K562 (cell line): ENCODE data around the gene TUBD1. TPM values are rescaled to one million over a fixed set of nuclear protein-coding genes. Genes with fewer than 3 reads are reported as not detected.

ENCODE experiments used
- CC2D1A ChIP-seq: fragments of 450-650 bp; IDR thresholded peaks from 2 replicates; pipeline ENCODE4 v1.6.1; 2017; ENCODE audit warnings: mild to moderate bottlenecking
- EWSR1 ChIP-seq: fragments of 450-650 bp; IDR thresholded peaks from 2 replicates; pipeline ENCODE4 v1.6.1; 2018; ENCODE audit warnings: borderline replicate concordance, mild to moderate bottlenecking, low read depth, moderate library complexity; ENCODE audit not compliant: partially characterized antibody
- FOSL1 ChIP-seq: fragments of 200-800 bp; sonication (Bioruptor generic); conservative IDR thresholded peaks from 2 replicates; pipeline ENCODE4 v1.6.1; 2016; ENCODE audit warnings: missing genetic modification characterization, missing compliant biosample characterization
- KDM4B ChIP-seq, 2 experiments: fragments of 450-650 bp in 1 of 2; sonication (generic) in 1 of 2; IDR thresholded peaks; 2 replicates each; pipeline ENCODE4 v1.6.1; 2016 to 2017; ENCODE audit warnings: borderline replicate concordance in 2 of 2, antibody characterized with exemption in 1 of 2, low read depth in 1 of 2, mild to moderate bottlenecking in 1 of 2
- POU5F1 ChIP-seq: fragments of 150-350 bp; IDR thresholded peaks from 2 replicates; pipeline ENCODE4 v1.6.1; 2014; ENCODE audit warnings: borderline replicate concordance, low read length, low read depth, mild to moderate bottlenecking; ENCODE audit not compliant: partially characterized antibody
- SIRT6 ChIP-seq: IDR thresholded peaks from one replicate; pipeline ENCODE4 v1.6.1; 2012; ENCODE audit warnings: low read depth, mild to moderate bottlenecking, control low read depth, inconsistent platforms, low read length, moderate library complexity
- SRSF1 ChIP-seq: fragments of 200-400 bp; formaldehyde crosslinking; IDR thresholded peaks from 2 replicates; pipeline ENCODE4 v1.6.1; 2017; ENCODE audit warnings: mild to moderate bottlenecking, low read depth, low read length, moderate library complexity
- ZBTB8A ChIP-seq: fragments of 450-650 bp; IDR thresholded peaks from 2 replicates; pipeline ENCODE4 v1.6.1; 2018; ENCODE audit warnings: mild to moderate bottlenecking, moderate library complexity; ENCODE audit not compliant: partially characterized antibody
- ZNF830 ChIP-seq: fragments of 250-450 bp; sonication (Bioruptor Pico); IDR thresholded peaks from 2 replicates; pipeline ENCODE4 v1.5.0; 2021; ENCODE audit warnings: mild to moderate bottlenecking
- polyA plus RNA-seq, 8 experiments: library from polyadenylated mRNA; depleted of rRNA in 4 of 8; stranded (reverse) in 5 of 8; unstranded in 3 of 8; fragments of >200 nt; fragmentation: Nextera tagmentation in 2 of 8; fragmentation: Illumina TruSeq in 1 of 8; extraction: Ambion mirVana in 2 of 8; extraction: Trizol in 1 of 8; gene quantifications; 2 replicates each; pipeline versions ENCODE4 v1.2.1 to v1.2.3, GENCODE V29; 2011 to 2014; ENCODE audit warnings: inconsistent platforms in 1 of 8, missing spikeins in 1 of 8
- total RNA-seq, 7 experiments: library from RNA; depleted of rRNA in 6 of 7; stranded (reverse); fragments of >200 nt in 6 of 7; fragmentation: Illumina TruSeq in 2 of 7; extraction: Trizol in 2 of 7; gene quantifications; 2 replicates each; pipeline versions ENCODE4 v1.2.1 to v1.2.3, GENCODE V29; 2011 to 2021; ENCODE audit warnings: low replicate concordance in 1 of 7
- TF ChIP-seq, protein P1 (sequence below): IDR thresholded peaks from 3 replicates; pipeline ENCODE4 v1.6.1; 2011; ENCODE audit warnings: borderline replicate concordance, mild to moderate bottlenecking, moderate library complexity; ENCODE audit not compliant: insufficient read length; ENCODE audit errors: extremely low read depth
- TF ChIP-seq, protein P2 (sequence below): fragments of 200-400 bp; formaldehyde crosslinking; IDR thresholded peaks from 2 replicates; pipeline ENCODE4 v1.6.1; 2017; ENCODE audit warnings: mild to moderate bottlenecking, low read depth, low read length, moderate library complexity
- TF ChIP-seq, protein P3 (sequence below): sonication (generic); formaldehyde crosslinking; IDR thresholded peaks from 2 replicates; pipeline ENCODE4 v1.8.0; 2023; ENCODE audit warnings: mild to moderate bottlenecking, missing genetic modification reagents
- TF ChIP-seq, protein P4 (sequence below): fragments of 250-450 bp; sonication (Bioruptor Pico); IDR thresholded peaks from 2 replicates; pipeline ENCODE4 v1.8.0; 2022; ENCODE audit warnings: inconsistent platforms

TUBD1 gene
- total and polyA plus RNA-seq, 9 of the 15 experiments (the other 6 are each of a cell fraction or from before 2014, with no cell fraction given): 10.8 to 35.3 (median 17.9) TPM

DNA sequence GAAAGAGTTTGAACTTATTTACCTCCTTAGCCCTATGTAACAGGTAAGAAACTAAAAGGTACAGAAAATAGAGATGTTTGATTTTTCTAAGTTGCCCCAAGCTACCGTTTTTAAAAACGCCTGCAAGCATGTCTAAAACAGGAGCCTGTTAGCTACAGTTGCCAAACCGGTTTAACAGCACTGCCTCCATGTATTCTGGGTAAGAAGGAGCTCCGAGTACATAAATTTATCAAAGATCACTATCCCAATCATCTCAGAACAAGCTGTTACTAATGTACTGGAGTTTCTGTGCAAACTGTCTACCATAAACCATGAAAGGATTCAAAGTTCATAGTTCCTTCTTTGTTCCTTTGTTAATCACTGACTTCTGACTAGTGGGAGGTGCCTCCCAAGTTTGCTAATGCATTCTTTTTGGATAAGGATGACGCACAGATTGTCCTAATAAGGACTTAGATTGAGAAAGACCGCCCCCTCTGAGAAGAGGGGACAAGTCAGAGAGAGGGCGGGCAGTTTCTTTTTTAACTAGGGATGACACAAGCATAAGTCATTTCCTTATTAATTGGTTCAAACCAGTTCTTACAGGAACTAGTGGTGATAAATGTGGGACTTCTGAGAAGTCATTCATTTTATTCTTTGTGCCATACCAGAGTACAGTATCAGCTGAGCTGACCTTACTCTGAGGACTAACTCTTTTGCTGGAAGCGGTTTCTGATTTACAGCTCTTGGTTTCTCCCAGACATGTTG, 55.3 kb downstream of the TUBD1 start (continued):
- TF ChIP-seq KDM4B (IDR thresholded peaks at IDR 0.05; ENCODE audit: borderline replicate concordance in 2 of 2, low read depth in 1 of 2) (no peak), SIRT6 (no peak), CC2D1A (no peak), POU5F1 (no peak), FOSL1 (tag) (peak; percentile 98), EWSR1 (peak; percentile 86), ZNF830 (CRISPR knock-in tag) (no peak), ZBTB8A (no peak), SRSF1 (no peak)
- TF ChIP-seq, protein P1, sequence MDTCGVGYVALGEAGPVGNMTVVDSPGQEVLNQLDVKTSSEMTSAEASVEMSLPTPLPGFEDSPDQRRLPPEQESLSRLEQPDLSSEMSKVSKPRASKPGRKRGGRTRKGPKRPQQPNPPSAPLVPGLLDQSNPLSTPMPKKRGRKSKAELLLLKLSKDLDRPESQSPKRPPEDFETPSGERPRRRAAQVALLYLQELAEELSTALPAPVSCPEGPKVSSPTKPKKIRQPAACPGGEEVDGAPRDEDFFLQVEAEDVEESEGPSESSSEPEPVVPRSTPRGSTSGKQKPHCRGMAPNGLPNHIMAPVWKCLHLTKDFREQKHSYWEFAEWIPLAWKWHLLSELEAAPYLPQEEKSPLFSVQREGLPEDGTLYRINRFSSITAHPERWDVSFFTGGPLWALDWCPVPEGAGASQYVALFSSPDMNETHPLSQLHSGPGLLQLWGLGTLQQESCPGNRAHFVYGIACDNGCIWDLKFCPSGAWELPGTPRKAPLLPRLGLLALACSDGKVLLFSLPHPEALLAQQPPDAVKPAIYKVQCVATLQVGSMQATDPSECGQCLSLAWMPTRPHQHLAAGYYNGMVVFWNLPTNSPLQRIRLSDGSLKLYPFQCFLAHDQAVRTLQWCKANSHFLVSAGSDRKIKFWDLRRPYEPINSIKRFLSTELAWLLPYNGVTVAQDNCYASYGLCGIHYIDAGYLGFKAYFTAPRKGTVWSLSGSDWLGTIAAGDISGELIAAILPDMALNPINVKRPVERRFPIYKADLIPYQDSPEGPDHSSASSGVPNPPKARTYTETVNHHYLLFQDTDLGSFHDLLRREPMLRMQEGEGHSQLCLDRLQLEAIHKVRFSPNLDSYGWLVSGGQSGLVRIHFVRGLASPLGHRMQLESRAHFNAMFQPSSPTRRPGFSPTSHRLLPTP: no peak
- TF ChIP-seq, protein P2, sequence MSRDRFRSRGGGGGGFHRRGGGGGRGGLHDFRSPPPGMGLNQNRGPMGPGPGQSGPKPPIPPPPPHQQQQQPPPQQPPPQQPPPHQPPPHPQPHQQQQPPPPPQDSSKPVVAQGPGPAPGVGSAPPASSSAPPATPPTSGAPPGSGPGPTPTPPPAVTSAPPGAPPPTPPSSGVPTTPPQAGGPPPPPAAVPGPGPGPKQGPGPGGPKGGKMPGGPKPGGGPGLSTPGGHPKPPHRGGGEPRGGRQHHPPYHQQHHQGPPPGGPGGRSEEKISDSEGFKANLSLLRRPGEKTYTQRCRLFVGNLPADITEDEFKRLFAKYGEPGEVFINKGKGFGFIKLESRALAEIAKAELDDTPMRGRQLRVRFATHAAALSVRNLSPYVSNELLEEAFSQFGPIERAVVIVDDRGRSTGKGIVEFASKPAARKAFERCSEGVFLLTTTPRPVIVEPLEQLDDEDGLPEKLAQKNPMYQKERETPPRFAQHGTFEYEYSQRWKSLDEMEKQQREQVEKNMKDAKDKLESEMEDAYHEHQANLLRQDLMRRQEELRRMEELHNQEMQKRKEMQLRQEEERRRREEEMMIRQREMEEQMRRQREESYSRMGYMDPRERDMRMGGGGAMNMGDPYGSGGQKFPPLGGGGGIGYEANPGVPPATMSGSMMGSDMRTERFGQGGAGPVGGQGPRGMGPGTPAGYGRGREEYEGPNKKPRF: no peak
- TF ChIP-seq, protein P3, sequence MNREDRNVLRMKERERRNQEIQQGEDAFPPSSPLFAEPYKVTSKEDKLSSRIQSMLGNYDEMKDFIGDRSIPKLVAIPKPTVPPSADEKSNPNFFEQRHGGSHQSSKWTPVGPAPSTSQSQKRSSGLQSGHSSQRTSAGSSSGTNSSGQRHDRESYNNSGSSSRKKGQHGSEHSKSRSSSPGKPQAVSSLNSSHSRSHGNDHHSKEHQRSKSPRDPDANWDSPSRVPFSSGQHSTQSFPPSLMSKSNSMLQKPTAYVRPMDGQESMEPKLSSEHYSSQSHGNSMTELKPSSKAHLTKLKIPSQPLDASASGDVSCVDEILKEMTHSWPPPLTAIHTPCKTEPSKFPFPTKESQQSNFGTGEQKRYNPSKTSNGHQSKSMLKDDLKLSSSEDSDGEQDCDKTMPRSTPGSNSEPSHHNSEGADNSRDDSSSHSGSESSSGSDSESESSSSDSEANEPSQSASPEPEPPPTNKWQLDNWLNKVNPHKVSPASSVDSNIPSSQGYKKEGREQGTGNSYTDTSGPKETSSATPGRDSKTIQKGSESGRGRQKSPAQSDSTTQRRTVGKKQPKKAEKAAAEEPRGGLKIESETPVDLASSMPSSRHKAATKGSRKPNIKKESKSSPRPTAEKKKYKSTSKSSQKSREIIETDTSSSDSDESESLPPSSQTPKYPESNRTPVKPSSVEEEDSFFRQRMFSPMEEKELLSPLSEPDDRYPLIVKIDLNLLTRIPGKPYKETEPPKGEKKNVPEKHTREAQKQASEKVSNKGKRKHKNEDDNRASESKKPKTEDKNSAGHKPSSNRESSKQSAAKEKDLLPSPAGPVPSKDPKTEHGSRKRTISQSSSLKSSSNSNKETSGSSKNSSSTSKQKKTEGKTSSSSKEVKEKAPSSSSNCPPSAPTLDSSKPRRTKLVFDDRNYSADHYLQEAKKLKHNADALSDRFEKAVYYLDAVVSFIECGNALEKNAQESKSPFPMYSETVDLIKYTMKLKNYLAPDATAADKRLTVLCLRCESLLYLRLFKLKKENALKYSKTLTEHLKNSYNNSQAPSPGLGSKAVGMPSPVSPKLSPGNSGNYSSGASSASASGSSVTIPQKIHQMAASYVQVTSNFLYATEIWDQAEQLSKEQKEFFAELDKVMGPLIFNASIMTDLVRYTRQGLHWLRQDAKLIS (CRISPR knock-in tag): no peak; the same call in 1 of the 2 replicates
- TF ChIP-seq, protein P4, sequence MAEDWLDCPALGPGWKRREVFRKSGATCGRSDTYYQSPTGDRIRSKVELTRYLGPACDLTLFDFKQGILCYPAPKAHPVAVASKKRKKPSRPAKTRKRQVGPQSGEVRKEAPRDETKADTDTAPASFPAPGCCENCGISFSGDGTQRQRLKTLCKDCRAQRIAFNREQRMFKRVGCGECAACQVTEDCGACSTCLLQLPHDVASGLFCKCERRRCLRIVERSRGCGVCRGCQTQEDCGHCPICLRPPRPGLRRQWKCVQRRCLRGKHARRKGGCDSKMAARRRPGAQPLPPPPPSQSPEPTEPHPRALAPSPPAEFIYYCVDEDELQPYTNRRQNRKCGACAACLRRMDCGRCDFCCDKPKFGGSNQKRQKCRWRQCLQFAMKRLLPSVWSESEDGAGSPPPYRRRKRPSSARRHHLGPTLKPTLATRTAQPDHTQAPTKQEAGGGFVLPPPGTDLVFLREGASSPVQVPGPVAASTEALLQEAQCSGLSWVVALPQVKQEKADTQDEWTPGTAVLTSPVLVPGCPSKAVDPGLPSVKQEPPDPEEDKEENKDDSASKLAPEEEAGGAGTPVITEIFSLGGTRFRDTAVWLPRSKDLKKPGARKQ (CRISPR knock-in tag): no peak
